Chondrocyte (in vitro differentiated cells): ENCODE results near the gene COL19A1. TPM values are rescaled to one million over a fixed set of nuclear protein-coding genes. Genes with fewer than 3 reads are reported as not detected.

ENCODE experiments used
- DNase-seq: peaks from one replicate; pipeline ENCODE4 v3.0.0; 2021; ENCODE audit warnings: mixed read lengths, low spot score
- H3K27ac Mint-ChIP-seq: one replicate; pipeline ENCODE4 v1.8.0; 2021; ENCODE audit warnings: mild to moderate bottlenecking, moderate library complexity, mixed read lengths; ENCODE audit not compliant: unreplicated experiment
- H3K27me3 Mint-ChIP-seq: 2 replicates; pipeline ENCODE4 v1.8.0; 2021; ENCODE audit warnings: low read depth, mixed read lengths
- H3K36me3 Mint-ChIP-seq: 2 replicates; pipeline ENCODE4 v1.8.0; 2021; ENCODE audit warnings: low read depth, mixed read lengths
- H3K4me1 Mint-ChIP-seq: 2 replicates; pipeline ENCODE4 v1.8.0; 2021; ENCODE audit warnings: low read depth, mild to moderate bottlenecking, mixed read lengths
- H3K4me3 Mint-ChIP-seq: one replicate; pipeline ENCODE4 v1.8.0; 2021; ENCODE audit warnings: mild to moderate bottlenecking, moderate library complexity, mixed read lengths; ENCODE audit not compliant: unreplicated experiment
- H3K9me3 Mint-ChIP-seq: 2 replicates; pipeline ENCODE4 v1.8.0; 2021; ENCODE audit warnings: low read depth, mixed read lengths
- long read RNA-seq: library from polyadenylated mRNA; stranded (forward); transcript quantifications from one replicate; pipeline ENCODE4 v2.0.0, GENCODE V29; 2021
- total RNA-seq: library from RNA; stranded (reverse); gene quantifications from 3 replicates; pipeline ENCODE4 v1.2.1, GENCODE V29; 2021
- TF ChIP-seq, protein P1 (sequence below): fragments of 200-600 bp; sonication (generic); IDR thresholded peaks from 2 replicates; pipeline ENCODE4 v1.5.0; 2021; ENCODE audit warnings: antibody characterized with exemption, mild to moderate bottlenecking, moderate library complexity

The COL19A1 gene
- 0.22 to 2.0 TPM (median 2.0 TPM) in 3 replicates for total RNA-seq
- long read RNA-seq, partial matches to known transcripts, result 0 of 2 reads
- long read RNA-seq, other reads (novel, unspliced or antisense), result 2 of 2 reads

DNA sequence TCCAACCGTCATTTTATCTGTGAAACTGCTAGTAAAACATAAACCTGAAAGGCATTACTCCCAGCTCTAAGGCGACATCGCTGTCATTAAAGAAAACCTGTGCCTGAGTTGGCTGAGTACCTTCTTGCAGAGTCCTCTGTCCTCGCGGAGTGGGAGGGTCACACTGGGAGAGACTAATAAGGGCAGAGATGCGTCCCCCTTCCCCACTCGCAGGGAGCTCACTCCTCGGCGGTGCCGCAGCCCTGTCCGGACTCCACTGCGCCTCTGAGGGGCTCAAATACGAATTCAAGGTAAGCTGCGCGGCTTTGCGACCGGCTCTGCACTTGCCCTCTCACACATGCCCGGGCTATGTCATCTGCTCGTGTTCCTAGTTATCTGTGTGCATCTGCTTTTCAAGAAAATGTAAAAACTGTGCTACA, at the start of gene COL19A1:
Gene COL19A1, plus strand, starts transcription at position 206 of the 419 bp plus-strand sequence. CDS start 13,012 bp downstream, outside the sequence.
- H3K27ac Mint-ChIP-seq, result peak within 1 kb of the TSS; percentile 81
- H3K4me1 Mint-ChIP-seq, result peaks cover 48% of the 10 kb centered on the region
- H3K4me3 Mint-ChIP-seq, result peak within 1 kb of the TSS; percentile 73
- DNase-seq, result no peak
- TF ChIP-seq, protein P1, sequence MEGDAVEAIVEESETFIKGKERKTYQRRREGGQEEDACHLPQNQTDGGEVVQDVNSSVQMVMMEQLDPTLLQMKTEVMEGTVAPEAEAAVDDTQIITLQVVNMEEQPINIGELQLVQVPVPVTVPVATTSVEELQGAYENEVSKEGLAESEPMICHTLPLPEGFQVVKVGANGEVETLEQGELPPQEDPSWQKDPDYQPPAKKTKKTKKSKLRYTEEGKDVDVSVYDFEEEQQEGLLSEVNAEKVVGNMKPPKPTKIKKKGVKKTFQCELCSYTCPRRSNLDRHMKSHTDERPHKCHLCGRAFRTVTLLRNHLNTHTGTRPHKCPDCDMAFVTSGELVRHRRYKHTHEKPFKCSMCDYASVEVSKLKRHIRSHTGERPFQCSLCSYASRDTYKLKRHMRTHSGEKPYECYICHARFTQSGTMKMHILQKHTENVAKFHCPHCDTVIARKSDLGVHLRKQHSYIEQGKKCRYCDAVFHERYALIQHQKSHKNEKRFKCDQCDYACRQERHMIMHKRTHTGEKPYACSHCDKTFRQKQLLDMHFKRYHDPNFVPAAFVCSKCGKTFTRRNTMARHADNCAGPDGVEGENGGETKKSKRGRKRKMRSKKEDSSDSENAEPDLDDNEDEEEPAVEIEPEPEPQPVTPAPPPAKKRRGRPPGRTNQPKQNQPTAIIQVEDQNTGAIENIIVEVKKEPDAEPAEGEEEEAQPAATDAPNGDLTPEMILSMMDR, result no peak
- H3K9me3 Mint-ChIP-seq, result no peaks in the 10 kb centered on the region
- no peaks in the 10 kb centered on the region for H3K27me3 Mint-ChIP-seq
- H3K36me3 Mint-ChIP-seq, result peaks cover 2% of the 10 kb centered on the region

DNA sequence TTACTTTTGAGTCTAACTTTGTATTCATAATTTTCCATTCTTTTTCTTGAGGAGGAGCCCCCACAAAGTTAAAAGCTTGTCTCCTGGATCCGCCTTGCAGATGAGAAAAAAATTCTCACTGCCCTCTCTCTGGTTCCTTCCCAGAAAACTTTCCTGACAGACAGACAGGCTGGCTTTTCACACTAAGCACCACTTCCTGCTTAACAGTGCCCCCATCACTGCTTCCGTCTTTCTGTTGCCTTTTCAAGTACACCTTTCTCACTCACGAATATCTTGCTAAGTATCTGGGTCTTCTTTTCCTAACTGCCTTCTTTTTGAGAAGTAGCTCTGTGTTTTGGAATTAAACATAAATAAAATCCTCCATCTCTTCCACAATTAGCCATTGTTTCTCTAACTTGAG, 49.8 kb upstream of the COL19A1 start:
- H3K36me3 Mint-ChIP-seq, result no peaks in the 10 kb centered on the region
- no peaks in the 10 kb centered on the region for H3K9me3 Mint-ChIP-seq
- no peak overlapping the region for H3K4me3 Mint-ChIP-seq
- TF ChIP-seq, protein P1, result no peak
- H3K27me3 Mint-ChIP-seq, result no peaks in the 10 kb centered on the region
- no peak overlapping the region for H3K27ac Mint-ChIP-seq
- no peaks in the 10 kb centered on the region for H3K4me1 Mint-ChIP-seq
- no peak for DNase-seq

DNA sequence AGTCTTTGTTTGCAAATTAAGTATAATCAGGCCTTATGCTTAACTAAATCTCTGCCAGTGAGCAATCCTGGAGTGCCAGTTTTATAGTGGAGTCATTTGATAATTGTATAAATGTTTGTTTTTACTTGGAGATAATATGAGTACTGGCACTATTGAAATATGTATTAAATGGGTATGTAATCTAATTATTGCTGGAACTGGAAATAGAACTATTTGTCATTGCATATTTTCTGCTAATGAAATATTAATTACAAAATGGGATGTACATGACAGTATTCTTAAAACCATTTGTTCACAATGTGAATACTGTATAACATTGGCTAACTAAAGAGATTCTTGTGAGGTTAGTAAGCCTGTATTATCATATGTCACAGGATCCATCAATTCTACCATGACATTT, 49.0 kb upstream of the COL19A1 start:
- H3K27ac Mint-ChIP-seq, result no peak overlapping the region
- no peak overlapping the region for H3K4me3 Mint-ChIP-seq
- H3K9me3 Mint-ChIP-seq, result no peaks in the 10 kb centered on the region

DNA sequence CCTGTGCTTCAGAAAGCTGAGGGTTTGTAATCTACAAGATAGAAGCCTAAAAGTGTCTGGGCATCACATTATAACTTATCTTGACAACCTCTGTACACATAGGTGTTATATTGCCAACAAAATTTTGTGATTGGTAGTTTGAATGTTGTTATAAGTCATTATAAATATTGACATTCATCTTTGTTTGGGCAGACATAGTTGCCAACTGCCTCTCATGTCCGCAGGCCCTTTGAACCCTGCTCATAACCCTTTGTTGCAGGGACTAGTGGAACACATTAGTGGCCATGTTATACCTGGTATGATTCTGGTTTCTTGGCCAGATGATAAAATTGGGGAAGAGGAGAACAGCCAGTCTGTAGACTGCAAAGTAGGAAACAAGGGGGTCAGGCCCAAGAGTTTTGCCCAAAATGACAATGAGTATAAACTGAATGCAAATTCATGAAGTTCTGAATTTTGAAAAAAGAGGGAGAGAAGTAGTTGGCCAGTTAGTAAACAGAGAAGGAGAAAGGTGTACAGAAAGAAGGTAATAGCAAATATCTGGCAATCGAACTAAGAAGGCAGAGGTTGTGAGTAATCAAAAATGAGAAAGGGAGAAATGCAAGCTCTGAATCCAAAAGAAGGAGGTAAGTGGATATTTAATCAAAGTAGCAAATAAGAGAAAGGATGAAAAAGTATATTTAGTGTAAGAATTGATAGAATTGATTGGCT, 48.0 kb upstream of the COL19A1 start:
- no peaks in the 10 kb centered on the region for H3K27me3 Mint-ChIP-seq
- H3K4me1 Mint-ChIP-seq, result no peaks in the 10 kb centered on the region
- no peaks in the 10 kb centered on the region for H3K36me3 Mint-ChIP-seq
- H3K4me3 Mint-ChIP-seq, result no peak overlapping the region
- no peaks in the 10 kb centered on the region for H3K9me3 Mint-ChIP-seq
- TF ChIP-seq, protein P1, result no peak
- H3K27ac Mint-ChIP-seq, result no peak overlapping the region
- DNase-seq, result no peak

More for the DNA sequence above, 49.0 kb upstream of the COL19A1 start:
- TF ChIP-seq, protein P1, result no peak
- H3K27me3 Mint-ChIP-seq, result no peaks in the 10 kb centered on the region
- no peaks in the 10 kb centered on the region for H3K4me1 Mint-ChIP-seq
- no peak for DNase-seq
- no peaks in the 10 kb centered on the region for H3K36me3 Mint-ChIP-seq

DNA sequence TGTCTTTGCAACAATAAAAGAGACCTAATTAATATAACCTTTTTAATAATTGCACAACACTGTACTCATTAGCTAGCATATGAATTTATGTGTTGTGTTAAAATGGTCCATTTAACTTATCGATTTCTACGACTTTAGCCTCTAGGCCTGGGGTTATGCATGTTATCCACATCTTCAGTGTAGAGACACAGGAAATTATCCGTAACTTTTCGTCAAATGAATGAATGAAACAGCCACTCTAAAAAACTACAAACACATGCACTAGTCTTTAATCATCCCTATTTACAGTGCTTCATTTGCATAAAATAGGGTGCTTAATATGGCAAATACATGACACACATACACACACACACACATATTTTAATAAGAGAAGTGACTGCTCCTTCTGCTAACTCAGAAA, 47.2 kb upstream of the COL19A1 start:
- H3K36me3 Mint-ChIP-seq, result no peaks in the 10 kb centered on the region
- no peaks in the 10 kb centered on the region for H3K9me3 Mint-ChIP-seq
- no peaks in the 10 kb centered on the region for H3K4me1 Mint-ChIP-seq
- no peaks in the 10 kb centered on the region for H3K27me3 Mint-ChIP-seq
- H3K27ac Mint-ChIP-seq, result no peak overlapping the region
- DNase-seq, result no peak
- H3K4me3 Mint-ChIP-seq, result no peak overlapping the region
- TF ChIP-seq, protein P1, result no peak
